Skeletal muscle tissue (tissue), 4 donors: ENCODE results near the gene CNDP1. TPM values are rescaled to one million over a fixed set of nuclear protein-coding genes. Genes with fewer than 3 reads are reported as not detected.
"Not testable (repeated sequence)": the region's sequence is repeated elsewhere in the genome, so short reads cannot be mapped to it uniquely, and the experiment has no call there.

ENCODE experiments used
- H3K27ac ChIP-seq: one replicate; pipeline ENCODE4 v1.7.0; 2013; ENCODE audit warnings: mild to moderate bottlenecking, low read depth, low read length, inconsistent platforms
- H3K27me3 ChIP-seq, 3 donors: one replicate each; pipeline ENCODE4 v1.7.0; 2013; ENCODE audit warnings: low read length in 3 of 3; ENCODE audit not compliant: control insufficient read depth in 3 of 3, insufficient read depth in 3 of 3
- H3K36me3 ChIP-seq, 3 donors: one replicate each; pipeline ENCODE4 v1.7.0; 2013; ENCODE audit warnings: low read length in 3 of 3; ENCODE audit not compliant: control insufficient read depth in 3 of 3, insufficient read depth in 3 of 3
- H3K4me1 ChIP-seq, 3 donors: one replicate each; pipeline ENCODE4 v1.7.0; 2013; ENCODE audit warnings: low read length in 3 of 3, mild to moderate bottlenecking in 3 of 3; ENCODE audit not compliant: control insufficient read depth in 3 of 3, insufficient read depth in 3 of 3
- H3K4me3 ChIP-seq, 3 donors: one replicate each; pipeline ENCODE4 v1.7.0; 2013; ENCODE audit warnings: low read length in 3 of 3
- H3K9ac ChIP-seq, 3 donors: one replicate each; pipeline ENCODE4 v1.7.0; 2013; ENCODE audit warnings: low read length in 3 of 3, mild to moderate bottlenecking in 3 of 3, moderate library complexity in 2 of 3, low read depth in 1 of 3
- H3K9me3 ChIP-seq, 3 donors: one replicate each; pipeline ENCODE4 v1.7.0; 2013; ENCODE audit warnings: low read length in 3 of 3; ENCODE audit not compliant: control insufficient read depth in 3 of 3
- total RNA-seq: library from RNA; depleted of rRNA; stranded (reverse); fragments of >200 nt; gene quantifications from one replicate; pipeline ENCODE4 v1.2.3, GENCODE V29; 2014
- donor health status: Osteomylitis.

Gene CNDP1
- total RNA-seq, 1 donor from 2014 or later, result not detected

DNA sequence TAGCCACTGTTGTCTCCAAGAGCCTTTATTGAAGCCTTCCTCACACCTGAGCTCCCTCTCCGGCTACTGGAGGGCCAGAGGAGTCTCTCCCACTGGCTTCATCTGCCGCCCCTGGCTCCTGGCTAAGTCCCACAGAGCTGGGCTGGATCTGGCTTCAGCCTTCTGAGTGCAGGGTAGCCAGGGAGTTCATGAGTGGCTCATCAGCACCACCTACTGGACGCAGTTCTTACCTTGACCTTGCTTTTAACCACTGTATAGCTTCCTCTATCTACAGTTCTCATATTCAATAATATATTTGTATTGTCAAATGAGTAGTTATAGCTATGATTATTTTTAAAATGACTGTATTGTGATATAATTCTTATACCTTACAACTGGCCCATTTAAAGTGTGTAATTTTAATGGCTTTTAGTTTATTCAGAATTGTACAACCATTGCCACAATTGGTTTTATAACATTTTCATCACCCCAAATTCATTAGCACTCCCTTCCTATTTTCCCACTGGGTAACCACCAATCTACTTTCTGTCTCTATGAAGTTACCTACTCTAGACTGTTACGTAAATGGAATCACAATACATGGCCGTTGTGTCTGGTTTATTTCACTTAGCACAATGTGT is 17.7 kb downstream of the CNDP1 start:
- Histone ChIP-seq H3K27ac (no peak overlapping the region), H3K4me1 (peaks cover 0 to 4% (median under 1%) of the 10 kb centered on the region in 3 donors), H3K36me3 (no peaks in the 10 kb centered on the region), H3K9ac (no peak overlapping the region), H3K9me3 (no peaks in the 10 kb centered on the region), H3K27me3 (peaks cover 0 to 12% (median 5%) of the 10 kb centered on the region in 3 donors), H3K4me3 (no peak overlapping the region)

GRCh38 chr18:74556126-74556525 is 21.8 kb downstream of the CNDP1 start:
- H3K36me3 ChIP-seq, result no peaks in the 10 kb centered on the region
- H3K4me3 ChIP-seq, result no peak overlapping the region
- H3K4me1 ChIP-seq, result no peaks in the 10 kb centered on the region
- no peak overlapping the region for H3K9ac ChIP-seq
- no peak overlapping the region for H3K27ac ChIP-seq
- peaks cover 0 to 14% (median 5%) of the 10 kb centered on the region in 3 donors for H3K27me3 ChIP-seq
- H3K9me3 ChIP-seq, result no peaks in the 10 kb centered on the region

DNA sequence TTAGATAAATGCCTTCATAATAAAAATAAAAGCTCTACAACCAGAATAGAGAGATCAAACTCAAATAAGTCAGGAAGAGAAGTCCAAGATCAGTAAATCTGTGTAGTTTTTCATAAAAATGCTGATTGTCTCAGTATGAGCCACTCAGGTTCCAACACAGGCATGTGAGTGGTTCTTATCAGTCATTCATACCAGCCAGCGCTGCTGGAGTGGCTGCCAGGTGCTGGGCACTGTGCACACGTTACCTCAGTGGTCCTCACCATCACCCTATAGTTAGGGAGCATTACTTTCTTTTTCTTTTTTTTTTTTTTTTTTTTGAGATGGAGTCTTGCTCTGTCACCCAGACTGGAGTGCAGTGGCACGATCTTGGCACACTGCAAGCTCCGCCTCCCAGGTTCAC is 23.8 kb downstream of the CNDP1 start:
- H3K36me3 ChIP-seq, result no peaks in the 10 kb centered on the region
- no peak overlapping the region for H3K27ac ChIP-seq
- H3K27me3 ChIP-seq, result peaks cover 0 to 14% (median 5%) of the 10 kb centered on the region in 3 donors
- no peak overlapping the region for H3K4me3 ChIP-seq
- H3K9ac ChIP-seq, result no peak overlapping the region
- H3K4me1 ChIP-seq, result no peaks in the 10 kb centered on the region
- no peaks in the 10 kb centered on the region for H3K9me3 ChIP-seq

- H3K4me3 ChIP-seq, result no peak overlapping the region
- H3K4me1 ChIP-seq, result no peaks in the 10 kb centered on the region
- H3K27me3 ChIP-seq, result peaks cover 0 to 2% (median 0%) of the 10 kb centered on the region in 3 donors
- no peak overlapping the region for H3K27ac ChIP-seq
- H3K9me3 ChIP-seq, result no peaks in the 10 kb centered on the region
- H3K36me3 ChIP-seq, result no peaks in the 10 kb centered on the region
- no peak overlapping the region for H3K9ac ChIP-seq
Measured at GRCh38 chr18:74562131-74562730, 27.9 kb downstream of the CNDP1 start.

DNA sequence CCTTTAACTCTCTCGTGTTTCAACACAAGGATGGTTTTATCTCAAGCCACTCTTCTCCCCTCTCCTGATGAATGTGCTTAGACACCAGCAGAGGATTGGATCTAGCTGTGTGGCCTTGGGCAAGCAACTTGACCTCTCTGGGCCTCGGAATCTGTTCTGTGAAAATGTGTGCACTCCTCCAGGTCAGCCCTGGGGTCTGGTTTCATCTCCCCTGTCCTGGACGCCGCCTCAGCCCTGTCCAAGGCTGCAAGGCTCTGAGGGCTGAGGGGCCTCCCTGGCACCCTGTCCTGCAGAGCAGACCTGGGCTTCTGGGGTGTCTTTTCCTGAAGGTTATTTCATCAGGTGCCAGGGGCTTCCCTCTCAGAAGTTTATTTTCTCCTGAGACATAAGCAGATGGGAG is 28.5 kb downstream of the CNDP1 start:
- peaks cover 0 to 8% (median 0%) of the 10 kb centered on the region in 3 donors for H3K27me3 ChIP-seq
- H3K4me3 ChIP-seq, result no peak overlapping the region
- H3K36me3 ChIP-seq, result no peaks in the 10 kb centered on the region
- H3K27ac ChIP-seq, result no peak overlapping the region
- no peak overlapping the region for H3K9ac ChIP-seq
- H3K4me1 ChIP-seq, result no peaks in the 10 kb centered on the region
- no peaks in the 10 kb centered on the region for H3K9me3 ChIP-seq

DNA sequence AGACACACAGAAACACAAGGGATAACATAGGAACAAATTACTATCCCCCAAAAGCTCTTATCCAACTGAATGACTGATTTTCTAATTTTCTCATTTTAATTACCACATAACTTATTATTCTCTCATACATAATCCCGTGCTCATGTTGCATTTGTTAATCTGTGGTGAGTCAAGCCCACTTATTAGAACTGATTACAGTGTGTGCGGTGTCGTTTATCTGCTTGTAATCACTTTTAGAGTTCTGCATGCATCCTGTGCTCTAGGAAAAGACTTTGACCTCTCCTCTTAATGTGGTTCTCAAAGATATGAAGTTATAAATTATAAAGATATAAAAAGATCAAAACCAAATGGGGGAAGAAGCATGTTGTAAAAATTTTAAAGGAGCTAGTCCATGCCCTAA is 29.7 kb downstream of the CNDP1 start:
- peaks cover 0 to 12% (median 4%) of the 10 kb centered on the region in 3 donors for H3K27me3 ChIP-seq
- H3K4me3 ChIP-seq, result no peak overlapping the region
- H3K9ac ChIP-seq, result no peak overlapping the region
- H3K4me1 ChIP-seq, result no peaks in the 10 kb centered on the region
- no peaks in the 10 kb centered on the region for H3K9me3 ChIP-seq
- H3K36me3 ChIP-seq, result no peaks in the 10 kb centered on the region
- no peak overlapping the region for H3K27ac ChIP-seq

DNA sequence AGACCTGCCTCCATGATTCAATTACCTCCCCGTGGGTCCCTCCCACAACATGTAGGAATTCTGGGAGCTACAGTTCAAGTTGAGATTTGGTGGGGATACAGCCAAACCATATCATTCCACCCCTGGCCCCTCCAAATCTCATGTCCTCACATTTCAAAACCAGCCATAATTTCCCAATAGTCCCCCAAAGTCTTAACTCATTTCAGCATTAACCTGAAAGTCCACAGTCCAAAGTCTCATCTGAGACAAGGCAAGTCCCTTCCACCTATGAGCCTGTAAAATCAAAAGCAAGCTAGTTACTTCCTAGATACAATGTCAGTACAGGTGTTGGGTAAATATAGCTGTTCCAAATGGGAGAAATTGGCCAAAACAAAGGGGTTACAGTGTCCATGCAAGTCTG is 30.9 kb downstream of the CNDP1 start:
- H3K9ac ChIP-seq, H3K4me3 ChIP-seq, H3K9me3 ChIP-seq, H3K36me3 ChIP-seq, H3K27ac ChIP-seq, H3K4me1 ChIP-seq: not testable (repeated sequence)
- H3K27me3 ChIP-seq, result peaks cover 2 to 12% (median 4%) of the 10 kb centered on the region in 3 donors

DNA sequence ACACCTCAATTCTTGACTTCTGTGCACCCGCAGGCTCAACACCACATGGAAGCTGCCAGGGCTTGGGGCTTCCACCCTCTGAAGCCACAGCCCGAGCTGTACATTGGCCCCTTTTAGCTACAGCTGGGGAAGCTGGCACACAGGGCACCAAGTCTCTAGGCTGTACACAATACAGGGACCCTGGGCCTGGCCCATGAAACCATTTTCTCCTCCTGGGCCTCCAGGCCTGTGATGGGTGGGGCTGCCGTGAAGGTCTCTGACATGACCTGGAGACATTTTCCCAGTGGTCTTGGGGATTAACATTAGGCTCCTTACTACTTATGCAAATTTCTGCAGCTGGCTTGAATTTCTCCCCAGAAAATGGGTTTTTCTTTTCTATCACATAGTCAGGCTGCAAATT is 31.7 kb downstream of the CNDP1 start:
- H3K27me3 ChIP-seq, result peaks cover 2 to 12% (median 4%) of the 10 kb centered on the region in 3 donors
- not testable (repeated sequence) for H3K27ac ChIP-seq, H3K4me1 ChIP-seq, H3K9ac ChIP-seq, H3K9me3 ChIP-seq, H3K4me3 ChIP-seq, H3K36me3 ChIP-seq

DNA sequence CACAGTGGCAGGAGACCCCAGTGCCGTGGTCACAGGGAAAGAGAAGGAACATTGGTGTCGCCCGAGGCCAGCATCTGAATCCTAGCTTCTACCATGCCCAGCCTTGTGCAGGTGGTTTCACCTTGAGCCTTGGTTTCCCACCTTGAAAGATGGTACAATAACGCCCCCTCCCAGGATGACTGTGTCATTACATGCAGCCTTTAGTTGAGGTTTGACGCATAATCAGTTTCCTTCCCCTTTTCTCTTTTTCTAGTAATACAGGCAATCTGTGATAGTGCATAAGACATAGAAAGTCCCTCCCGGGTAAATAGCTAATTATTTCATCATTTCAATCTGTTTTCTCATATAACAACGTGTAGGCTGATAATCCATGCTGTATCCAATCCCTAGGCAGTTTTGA is 33.5 kb downstream of the CNDP1 start:
- no peaks in the 10 kb centered on the region for H3K4me1 ChIP-seq
- peaks cover 2 to 12% (median 4%) of the 10 kb centered on the region in 3 donors for H3K27me3 ChIP-seq
- no peaks in the 10 kb centered on the region for H3K36me3 ChIP-seq
- no peak overlapping the region for H3K9ac ChIP-seq
- H3K9me3 ChIP-seq, result no peaks in the 10 kb centered on the region
- no peak overlapping the region for H3K27ac ChIP-seq
- no peak overlapping the region for H3K4me3 ChIP-seq

DNA sequence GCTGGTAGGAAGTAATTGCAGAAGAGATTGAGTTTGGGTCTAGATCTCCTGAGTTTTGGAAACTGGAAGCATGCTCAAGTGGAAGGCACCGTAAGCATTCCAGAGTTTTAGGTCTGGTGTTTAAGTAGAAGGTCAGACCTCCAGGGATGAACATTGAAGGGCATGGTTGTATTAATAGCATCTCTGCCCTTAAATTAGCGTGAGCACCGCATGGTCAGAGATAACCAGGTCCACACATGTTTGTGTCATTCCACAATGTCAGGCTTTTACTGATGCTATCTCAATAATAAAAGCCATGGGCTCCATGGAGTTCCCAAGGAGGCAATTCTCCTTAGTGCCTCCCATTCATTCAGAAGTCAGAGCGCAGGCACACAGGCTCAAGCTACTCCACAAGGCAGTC is 35.1 kb downstream of the CNDP1 start:
- Histone ChIP-seq H3K27me3 (peaks cover 4 to 12% (median 5%) of the 10 kb centered on the region in 3 donors), H3K4me1 (no peaks in the 10 kb centered on the region), H3K27ac (no peak overlapping the region), H3K9ac (no peak overlapping the region), H3K4me3 (no peak overlapping the region), H3K9me3 (no peaks in the 10 kb centered on the region), H3K36me3 (no peaks in the 10 kb centered on the region)
